Skeletal muscle satellite cell (primary cell): Measurements from ENCODE around the gene CINP.
A peak's percentile ranks its signal among the peaks of the same experiment; 100 is the strongest.

Experiments used
- H3K27me3 ChIP-seq: 2 replicates; pipeline ENCODE4 v1.7.0; 2013; ENCODE audit warnings: low read length; ENCODE audit not compliant: control insufficient read depth, insufficient read depth
- H3K36me3 ChIP-seq: 2 replicates; pipeline ENCODE4 v1.7.0; 2013; ENCODE audit warnings: mild to moderate bottlenecking, control low read depth, low read length; ENCODE audit not compliant: insufficient read depth
- H3K4me1 ChIP-seq: 2 replicates; pipeline ENCODE4 v1.7.0; 2013; ENCODE audit warnings: low read length; ENCODE audit not compliant: control insufficient read depth, insufficient read depth
- H3K4me2 ChIP-seq: 2 replicates; pipeline ENCODE4 v1.7.0; 2013; ENCODE audit warnings: mild to moderate bottlenecking, low read length
- H3K4me3 ChIP-seq: 2 replicates; pipeline ENCODE4 v1.7.0; 2013; ENCODE audit warnings: low read length
- H3K9ac ChIP-seq: 2 replicates; pipeline ENCODE4 v1.7.0; 2013; ENCODE audit warnings: mild to moderate bottlenecking, low read depth, low read length, moderate library complexity
- H3K9me3 ChIP-seq: replicated peaks from 2 replicates; pipeline ENCODE4 v1.7.0; 2013; ENCODE audit warnings: mild to moderate bottlenecking, control low read depth, low read length

CINP gene

DNA sequence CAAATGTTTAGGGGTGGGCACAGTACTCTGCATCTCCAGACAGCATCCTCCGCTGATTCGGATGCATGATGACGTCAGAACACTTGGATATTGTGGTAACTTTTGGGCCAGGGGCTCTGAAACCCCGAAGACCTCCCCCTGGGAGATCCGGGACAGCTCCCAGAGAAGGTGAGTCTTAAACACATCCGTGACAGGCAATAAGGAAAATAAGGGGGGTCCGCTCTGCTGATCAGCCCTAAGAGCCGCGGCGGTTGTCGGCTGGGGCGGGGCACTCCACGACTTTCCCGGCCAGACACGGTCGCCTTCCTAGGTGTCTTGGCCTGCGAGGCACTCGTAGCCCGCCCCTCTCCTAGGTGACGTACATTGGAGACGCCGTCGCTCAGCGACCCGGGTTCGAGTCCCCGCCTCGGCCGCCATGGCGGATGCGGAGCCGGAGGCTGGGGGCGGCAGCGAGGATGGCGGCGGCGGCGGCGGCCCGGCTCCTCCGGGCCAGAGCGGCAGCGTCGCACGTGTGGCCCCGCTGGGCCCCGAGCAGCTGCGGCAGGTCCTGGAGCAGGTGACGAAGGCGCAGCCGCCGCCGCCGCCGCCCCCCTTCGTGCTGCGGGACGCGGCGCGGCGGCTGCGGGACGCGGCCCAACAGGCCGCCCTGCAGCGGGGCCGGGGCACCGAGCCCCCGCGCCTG, 43.2 kb downstream of the CINP start, which contains the start of gene ZNF839:
ZNF839 (plus strand) TSS at position 396 of the 682 bp plus-strand sequence; CDS start at position 416, 20 bp downstream.
- peaks cover 50% of the 10 kb centered on the region for H3K4me1 ChIP-seq
- H3K4me3 ChIP-seq = peak within 1 kb of the TSS; percentile 74
- no peaks in the 10 kb centered on the region for H3K27me3 ChIP-seq
- H3K36me3 ChIP-seq = no peaks in the 10 kb centered on the region
- no peaks in the 10 kb centered on the region for H3K9me3 ChIP-seq
- peak within 1 kb of the TSS; percentile 97 for H3K4me2 ChIP-seq
- peak within 1 kb of the TSS; percentile 88 for H3K9ac ChIP-seq

DNA sequence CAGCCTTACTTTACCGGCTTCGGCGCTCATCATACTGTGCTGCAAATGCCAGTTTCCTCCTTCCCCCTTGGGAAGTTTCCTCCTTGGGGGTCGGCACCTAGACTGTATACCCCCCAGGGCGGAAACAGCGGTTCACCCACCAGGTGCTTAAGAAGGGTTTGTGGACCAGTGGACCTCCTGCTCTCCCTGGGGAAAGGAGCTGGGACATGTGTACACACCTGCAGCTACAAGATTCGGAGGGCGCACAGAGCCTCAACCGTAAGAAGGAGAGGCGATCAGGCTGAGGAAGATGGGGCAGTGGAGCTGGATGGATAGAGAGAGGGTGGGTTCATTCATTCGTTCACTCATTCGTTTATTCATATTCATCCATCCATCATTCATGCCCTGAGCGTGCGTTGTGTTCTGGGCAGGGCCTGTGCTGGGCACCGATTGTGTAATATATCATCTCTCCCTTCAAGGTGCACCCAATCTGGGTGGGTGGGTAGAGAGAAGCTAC, 43.9 kb downstream of the CINP start:
- no peaks in the 10 kb centered on the region for H3K27me3 ChIP-seq
- peaks cover 55% of the 10 kb centered on the region for H3K4me1 ChIP-seq
- no peaks in the 10 kb centered on the region for H3K36me3 ChIP-seq
- H3K9me3 ChIP-seq = no peaks in the 10 kb centered on the region
- peak overlapping the region; percentile 97 for H3K4me2 ChIP-seq
- H3K4me3 ChIP-seq = peak overlapping the region; percentile 74
- H3K9ac ChIP-seq = peak overlapping the region; percentile 88

DNA sequence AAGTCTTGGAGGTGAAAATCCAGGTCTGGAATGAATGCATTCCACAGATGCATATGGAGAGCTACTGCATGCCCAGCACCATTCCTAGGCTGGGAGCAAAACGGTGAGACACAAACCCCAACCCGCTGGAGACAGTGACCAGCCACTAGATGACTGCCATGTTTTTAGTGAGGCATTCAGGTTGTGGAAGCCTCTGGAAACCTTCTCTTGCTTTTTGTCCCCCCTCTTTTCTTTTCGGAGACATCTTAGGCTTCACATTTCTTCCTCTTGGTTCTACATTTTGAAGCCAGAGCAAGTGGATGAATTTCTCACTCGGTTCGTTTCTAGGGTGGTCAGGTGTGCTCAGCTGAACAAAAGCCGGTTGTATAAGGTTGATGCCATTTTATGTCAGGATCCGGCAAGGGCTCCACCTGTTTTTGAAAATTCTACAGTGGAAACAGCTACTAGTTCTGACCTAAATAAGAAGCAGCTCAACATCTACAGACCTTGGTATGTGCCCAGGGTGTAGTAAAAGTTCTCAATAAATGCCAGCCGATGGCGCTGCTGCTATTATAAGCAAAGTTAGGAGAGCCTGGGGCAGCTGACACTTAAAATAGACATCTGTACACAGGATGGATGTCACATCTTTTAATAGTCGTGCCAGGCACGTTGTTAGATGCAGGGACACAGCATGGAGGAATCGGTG, 45.0 kb downstream of the CINP start:
- H3K9me3 ChIP-seq = no peaks in the 10 kb centered on the region
- H3K27me3 ChIP-seq = no peaks in the 10 kb centered on the region
- H3K36me3 ChIP-seq = no peaks in the 10 kb centered on the region
- peak overlapping the region; percentile 92 for H3K4me2 ChIP-seq
- peak overlapping the region; percentile 71 for H3K4me3 ChIP-seq
- H3K9ac ChIP-seq = peak overlapping the region; percentile 73
- peaks cover 57% of the 10 kb centered on the region for H3K4me1 ChIP-seq

DNA sequence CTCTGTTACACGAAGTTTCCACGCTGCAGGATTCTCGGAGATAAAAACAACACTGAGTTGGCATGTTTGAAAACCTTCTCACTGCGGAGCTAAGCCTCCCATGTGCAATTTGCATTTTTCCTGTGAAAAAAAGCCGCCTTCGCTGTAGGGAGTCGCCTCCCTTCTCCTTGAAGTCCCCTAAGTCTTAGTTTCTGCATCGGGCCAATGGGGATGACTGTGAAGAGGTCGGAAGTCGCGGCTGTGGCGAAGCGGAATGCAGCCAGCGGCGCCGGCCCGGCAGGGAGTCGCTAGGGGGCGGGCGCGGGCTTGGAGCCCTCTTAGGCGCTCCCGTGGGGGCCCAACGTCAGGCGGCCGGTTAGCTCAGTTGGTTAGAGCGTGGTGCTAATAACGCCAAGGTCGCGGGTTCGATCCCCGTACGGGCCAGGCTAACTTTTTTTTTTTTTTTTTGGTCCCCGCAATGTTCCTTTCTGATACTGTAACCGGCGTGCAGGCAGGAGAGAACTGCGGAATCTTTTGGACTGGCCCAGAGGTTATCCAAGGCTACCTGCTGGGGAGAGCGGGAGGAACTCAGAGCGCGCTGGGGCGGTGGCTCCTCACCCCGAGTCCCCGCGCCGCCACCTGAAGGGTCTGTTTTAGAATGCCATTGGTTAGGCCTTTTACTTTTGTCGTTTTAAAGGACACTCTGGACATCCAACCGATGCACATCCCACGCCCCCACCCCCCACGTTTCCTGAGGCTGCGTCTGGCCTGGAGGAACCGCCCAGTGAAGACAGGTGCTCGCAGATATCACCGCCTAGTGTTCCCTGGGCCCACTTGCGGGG, 45.7 kb downstream of the CINP start:
- peak overlapping the region; percentile 73 for H3K9ac ChIP-seq

DNA sequence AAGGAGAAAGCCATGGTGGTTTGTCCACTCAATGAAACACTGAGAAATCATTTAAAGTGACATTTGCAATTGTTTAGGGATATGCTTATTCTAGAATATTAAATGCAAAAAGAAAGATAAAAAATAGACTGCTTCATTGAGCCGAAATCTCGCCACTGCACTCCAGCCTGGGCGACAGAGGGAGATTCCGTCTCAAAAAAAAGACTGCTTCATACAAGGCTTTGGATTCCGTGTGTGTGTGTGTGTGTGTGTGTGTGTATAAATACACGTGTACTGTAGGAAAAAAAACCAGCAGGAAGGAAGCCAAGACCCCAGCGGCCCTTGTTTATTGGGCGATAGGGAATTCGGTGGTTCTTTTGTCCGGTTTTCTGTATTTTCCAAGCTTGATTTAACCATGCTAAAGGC, 46.4 kb downstream of the CINP start:
- Histone ChIP-seq H3K9ac (peak overlapping the region; percentile 66), H3K4me1 (peaks cover 57% of the 10 kb centered on the region), H3K4me2 (peak overlapping the region; percentile 83), H3K9me3 (no peaks in the 10 kb centered on the region), H3K27me3 (no peaks in the 10 kb centered on the region), H3K36me3 (no peaks in the 10 kb centered on the region), H3K4me3 (peak overlapping the region; percentile 60)

More for the DNA sequence above, 45.7 kb downstream of the CINP start:
- Histone ChIP-seq H3K9me3 (no peaks in the 10 kb centered on the region), H3K4me1 (peaks cover 57% of the 10 kb centered on the region), H3K36me3 (no peaks in the 10 kb centered on the region), H3K4me3 (peak overlapping the region; percentile 71), H3K27me3 (no peaks in the 10 kb centered on the region), H3K4me2 (peak overlapping the region; percentile 92)

DNA sequence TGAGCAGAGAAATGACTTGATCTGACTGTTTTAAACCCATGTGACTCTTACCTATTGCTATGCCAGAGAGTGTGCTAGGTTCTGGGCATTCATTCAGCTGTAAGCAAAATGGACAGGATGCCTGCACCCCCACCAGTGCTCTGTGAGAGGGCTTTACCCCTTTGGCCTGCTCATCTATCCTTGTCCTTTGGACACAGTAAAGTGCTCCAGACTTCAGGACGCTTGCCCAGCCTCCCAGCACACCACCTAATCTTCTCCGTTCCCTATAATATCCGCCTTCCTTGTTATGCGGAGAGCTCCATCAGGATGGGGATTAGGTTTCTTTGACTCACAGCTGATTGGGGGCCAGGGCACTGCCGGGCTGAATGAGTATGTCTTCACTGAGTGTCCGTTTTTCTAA, 47.6 kb downstream of the CINP start:
- H3K4me1 ChIP-seq = peaks cover 47% of the 10 kb centered on the region
- H3K9me3 ChIP-seq = no peaks in the 10 kb centered on the region
- H3K9ac ChIP-seq = peak overlapping the region; percentile 82
- H3K36me3 ChIP-seq = no peaks in the 10 kb centered on the region
- H3K4me2 ChIP-seq = no peak overlapping the region
- no peak overlapping the region for H3K4me3 ChIP-seq
- H3K27me3 ChIP-seq = no peaks in the 10 kb centered on the region

DNA sequence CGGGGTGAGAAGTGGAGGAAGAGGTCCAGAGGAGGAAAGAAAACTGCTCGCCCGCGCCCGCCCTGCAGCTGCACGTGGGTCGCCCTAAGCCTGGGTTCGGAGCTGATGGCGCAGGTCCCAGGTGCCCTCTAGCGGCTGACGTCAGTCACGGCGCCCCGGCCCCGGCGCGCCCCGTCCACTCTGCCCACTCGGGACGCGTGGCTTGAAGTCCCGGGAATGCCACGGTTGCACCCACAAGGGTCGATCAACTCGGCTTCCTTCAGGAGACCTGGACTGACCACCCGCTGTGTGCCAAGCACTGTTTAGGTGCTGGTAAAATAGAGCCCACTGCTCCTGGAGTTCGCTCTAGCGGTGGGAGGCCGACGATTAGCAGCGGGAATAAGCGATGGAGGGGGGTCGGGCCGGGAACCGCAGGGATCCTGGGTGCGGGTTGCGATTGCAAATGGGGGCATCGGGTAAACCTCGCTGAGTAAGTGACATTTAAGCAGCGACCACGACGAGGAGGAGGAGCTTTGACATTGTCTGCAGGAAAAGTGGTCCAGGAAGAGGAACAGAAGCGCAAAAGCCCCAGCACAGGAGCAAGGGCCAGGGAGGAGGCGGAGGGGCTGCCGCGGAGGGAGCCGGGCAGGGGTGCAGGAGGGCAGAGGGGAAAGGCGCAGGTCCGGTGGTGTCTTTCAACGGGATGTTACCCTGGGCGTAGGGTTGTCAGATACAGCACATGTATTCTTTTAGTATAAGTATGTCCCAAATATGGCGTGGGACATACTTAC, 48.3 kb downstream of the CINP start:
- Histone ChIP-seq H3K4me2 (peak overlapping the region; percentile 96), H3K9me3 (no peaks in the 10 kb centered on the region), H3K36me3 (no peaks in the 10 kb centered on the region), H3K4me1 (peaks cover 46% of the 10 kb centered on the region), H3K4me3 (peak overlapping the region; percentile 75), H3K27me3 (no peaks in the 10 kb centered on the region), H3K9ac (peak overlapping the region; percentile 82)

DNA sequence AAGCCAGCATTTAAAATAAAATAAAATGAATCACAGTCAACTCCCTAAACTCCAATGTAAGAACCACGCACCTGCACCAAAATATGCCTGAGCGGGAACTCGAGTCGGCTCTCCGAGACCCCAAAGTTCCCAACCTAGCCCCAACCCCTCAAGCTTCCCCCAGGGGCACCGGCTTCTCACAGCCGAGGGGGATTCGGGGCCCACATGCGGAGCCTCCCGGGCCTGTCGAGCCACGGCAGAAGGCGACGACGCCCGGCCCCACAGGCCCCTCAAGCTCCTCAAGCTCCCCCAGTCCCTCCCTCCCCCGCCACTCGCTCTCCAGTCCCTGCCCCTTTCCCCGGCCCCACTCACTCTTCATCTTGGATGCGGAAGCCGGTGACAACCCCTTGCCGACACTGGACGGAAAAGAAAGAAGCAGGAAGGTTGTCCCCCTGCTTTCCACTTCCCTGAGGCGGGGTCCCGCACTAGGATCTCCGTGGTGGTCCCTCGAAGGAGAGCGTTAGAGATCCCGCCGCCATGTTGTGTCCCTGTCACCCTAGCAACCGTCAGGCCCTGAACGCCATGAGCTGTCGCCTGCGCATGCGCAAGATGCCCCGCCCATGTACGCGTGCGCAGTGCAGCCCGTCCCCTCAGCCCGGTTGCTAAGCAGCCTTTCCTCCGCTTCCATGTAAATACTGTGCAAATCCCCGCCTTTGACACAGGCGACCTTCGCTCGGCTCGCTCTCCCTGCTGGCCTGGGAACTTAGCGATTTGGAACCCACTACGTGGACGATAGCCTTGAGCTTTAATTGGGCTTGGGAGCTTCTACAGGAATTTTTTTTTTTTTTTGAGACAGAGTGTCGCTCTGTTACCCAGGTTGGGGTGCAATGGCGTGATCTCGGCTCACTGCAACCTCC, 57.8 kb downstream of the CINP start, which contains the start of gene MOK:
MOK (minus strand) TSS at position 554 of the 896 bp plus-strand sequence; CDS start at position 358, 196 bp downstream.
- H3K4me3 ChIP-seq = peak within 1 kb of the TSS; percentile 92
- H3K9me3 ChIP-seq = no peaks in the 10 kb centered on the region
- peaks cover 8% of the 10 kb centered on the region for H3K4me1 ChIP-seq
- H3K9ac ChIP-seq = peak within 1 kb of the TSS; percentile 95
- H3K4me2 ChIP-seq = peak within 1 kb of the TSS; percentile 76
- no peaks in the 10 kb centered on the region for H3K27me3 ChIP-seq
- H3K36me3 ChIP-seq = no peaks in the 10 kb centered on the region

DNA sequence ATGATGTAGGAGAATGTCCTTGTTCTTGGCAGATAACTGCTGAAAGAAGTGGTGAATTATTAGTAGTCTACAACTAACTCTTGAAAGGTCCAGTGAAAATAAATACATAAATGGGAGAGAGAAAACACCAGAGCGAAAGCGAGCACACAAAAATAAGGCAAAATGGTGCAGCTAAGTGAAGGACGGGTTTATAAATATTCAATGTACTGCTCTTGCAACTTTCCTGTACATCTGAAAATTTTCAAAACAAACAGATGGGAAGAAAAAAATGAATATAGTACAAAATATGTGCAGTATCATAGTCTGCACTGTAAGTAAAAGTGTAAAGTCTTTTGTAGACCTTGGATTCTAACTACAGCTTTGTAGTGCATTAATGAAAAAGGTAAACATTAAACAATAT, 59.0 kb downstream of the CINP start:
- Histone ChIP-seq H3K4me2 (peak overlapping the region; percentile 76), H3K27me3 (no peaks in the 10 kb centered on the region), H3K9ac (peak overlapping the region; percentile 95), H3K4me1 (peaks cover 8% of the 10 kb centered on the region), H3K4me3 (peak overlapping the region; percentile 92), H3K36me3 (peaks cover 2% of the 10 kb centered on the region), H3K9me3 (no peaks in the 10 kb centered on the region)
